ENCODE results near the gene FAM241A.

Gene FAM241A

GRCh38 chr4:112214390-112215264 lies 69.4 kb downstream of the FAM241A start:
- DNase-seq (ENCODE audit: low spot score): no peak

GRCh38 chr4:112219826-112220366 lies 74.6 kb downstream of the FAM241A start:
- no peak for DNase-seq (ENCODE audit: low spot score)

- no peak for DNase-seq (ENCODE audit: low spot score)
These were observed 77.1 kb downstream of the FAM241A start for GRCh38 chr4:112222219-112222955.

DNA sequence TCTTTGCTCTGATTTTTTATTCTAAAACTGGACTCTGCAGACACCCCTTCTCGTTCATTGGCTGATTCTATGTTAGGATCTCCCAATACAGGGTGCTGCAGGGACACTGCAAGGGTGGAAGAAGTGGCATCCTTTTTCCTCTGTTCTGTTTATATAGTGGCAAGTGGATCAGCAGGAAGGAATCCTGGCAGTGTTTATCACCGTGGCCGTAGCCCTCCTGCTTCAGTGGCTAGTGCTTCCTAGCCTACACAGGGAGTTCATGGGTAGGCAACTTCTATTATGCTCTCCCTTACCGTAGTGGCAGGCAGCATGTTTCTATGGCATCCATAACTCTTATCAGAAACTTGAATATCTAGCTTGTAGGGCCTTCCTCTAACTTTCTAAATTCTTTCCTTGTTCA lies 79.9 kb downstream of the FAM241A start:
- no peak for DNase-seq (ENCODE audit: low spot score)

DNA sequence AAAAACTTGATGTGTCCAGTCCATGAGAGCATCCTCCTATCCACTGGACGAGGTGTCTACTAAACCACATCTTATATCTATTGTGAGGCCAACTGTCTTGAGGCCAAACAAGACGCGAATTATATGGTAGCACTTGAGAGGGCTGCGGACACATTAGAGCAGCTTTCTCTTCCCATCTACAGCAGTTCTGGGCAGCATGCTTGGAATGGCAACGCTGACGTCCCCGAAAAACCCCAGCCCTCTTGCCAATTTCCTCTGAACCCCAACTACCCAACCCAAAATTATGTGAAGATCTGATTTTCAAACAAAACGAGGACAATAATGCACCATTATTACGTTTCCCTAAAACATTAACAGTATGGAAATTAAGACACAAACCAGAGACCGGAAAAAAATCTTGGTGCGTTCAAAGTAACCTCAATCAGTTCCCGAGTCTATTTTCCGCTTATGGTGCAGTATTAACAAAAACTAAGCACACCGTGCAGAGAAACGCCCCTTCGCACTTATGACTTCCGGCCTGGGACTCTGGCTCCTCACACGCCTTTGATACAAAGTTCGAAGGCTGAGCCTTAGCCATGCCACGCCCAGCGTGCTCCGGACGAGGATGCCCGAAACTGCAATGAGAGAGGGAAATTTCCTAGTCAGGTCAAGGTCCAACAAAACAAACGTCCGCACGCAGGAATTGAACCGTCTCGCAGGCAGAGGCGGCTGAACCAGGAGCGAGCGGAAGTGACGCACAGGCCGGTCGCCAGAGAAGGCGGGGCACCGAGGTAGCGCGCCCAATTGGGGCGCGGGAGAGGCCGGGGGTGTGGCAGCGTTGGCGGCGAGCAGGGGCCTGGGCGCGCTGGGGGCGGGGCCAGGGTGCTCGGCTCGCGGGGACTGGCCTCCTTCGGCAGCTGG lies 85.9 kb downstream of the FAM241A start:
- peak; percentile 100 for DNase-seq (ENCODE audit: low spot score)

- peak; percentile 91 for DNase-seq (ENCODE audit: low spot score)
These were observed 86.8 kb downstream of the FAM241A start, which contains the start of gene AP1AR for GRCh38 chr4:112231779-112232713. AP1AR (plus strand) TSS chr4:112231787; CDS start chr4:112232092, 305 bp downstream.

DNA sequence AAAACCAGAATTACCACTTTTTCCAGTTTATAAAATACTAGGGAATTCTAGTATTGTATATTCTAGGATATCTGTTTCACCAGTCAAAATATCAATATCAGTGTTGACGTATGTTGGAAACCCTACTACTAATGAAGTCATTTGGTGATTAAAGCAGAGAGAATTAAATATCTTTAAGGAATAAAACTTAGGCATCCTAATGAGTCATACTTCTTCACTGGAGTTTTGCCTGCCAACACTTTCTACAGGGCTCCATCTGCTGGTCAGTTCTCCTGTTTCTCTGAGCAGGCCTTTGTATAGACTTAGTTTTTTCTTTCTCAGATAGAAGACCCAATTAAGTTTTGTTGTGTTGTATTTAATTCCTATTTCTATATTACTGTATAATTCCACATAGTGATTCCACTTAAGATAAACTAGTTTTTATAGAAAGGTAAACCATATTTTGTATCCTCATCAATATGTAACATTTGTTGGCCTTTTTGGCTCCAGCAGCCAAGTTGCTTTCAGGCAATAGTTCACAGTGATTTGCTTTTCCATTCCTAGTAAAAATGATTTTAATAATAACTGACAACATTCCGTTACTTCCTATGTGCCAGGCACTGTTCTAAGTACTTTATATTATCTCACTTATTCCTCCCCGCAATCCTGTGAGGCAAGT lies 89.8 kb downstream of the FAM241A start:
- no peak for DNase-seq (ENCODE audit: low spot score)

GRCh38 chr4:112236040-112236439 lies 90.8 kb downstream of the FAM241A start:
- no peak for DNase-seq (ENCODE audit: low spot score)

GRCh38 chr4:112238833-112239232 lies 93.6 kb downstream of the FAM241A start:
- no peak for DNase-seq (ENCODE audit: low spot score)
